LNCaP clone FGC (cell line): Measurements from ENCODE around the gene FLG.
"Not testable (repeated sequence)": the region's sequence is repeated elsewhere in the genome, so short reads cannot be mapped to it uniquely, and the experiment has no call there.

Experiments
- DNase-seq: peaks from one replicate; pipeline ENCODE4 v3.0.0-alpha.2; 2011; ENCODE audit warnings: low read depth
- H3K4me3 ChIP-seq: 2 replicates; pipeline ENCODE4 v1.5.1; 2011; ENCODE audit warnings: mild to moderate bottlenecking, low read depth, low read length, control low read depth
- CTCF ChIP-seq: IDR thresholded peaks from 2 replicates; pipeline ENCODE4 v1.5.1; 2012; ENCODE audit warnings: mild to moderate bottlenecking; ENCODE audit not compliant: control insufficient read depth, insufficient read depth; ENCODE audit errors: extremely low read depth

Gene FLG

GRCh38 chr1:152313319-152313801 is 11.7 kb downstream of the FLG start:
- no peak for DNase-seq
- TF ChIP-seq CTCF = no peak
- no peak overlapping the region for H3K4me3 ChIP-seq

- DNase-seq, H3K4me3 ChIP-seq: not testable (repeated sequence)
Measured at GRCh38 chr1:152312169-152312568, 12.9 kb downstream of the FLG start.

GRCh38 chr1:152309955-152310354 is 15.1 kb downstream of the FLG start:
- DNase-seq = no peak
- no peak for TF ChIP-seq CTCF
- no peak overlapping the region for H3K4me3 ChIP-seq

- DNase-seq = not testable (repeated sequence)
Measured at GRCh38 chr1:152309320-152309901, 15.6 kb downstream of the FLG start.

GRCh38 chr1:152308758-152309157 is 16.3 kb downstream of the FLG start:
- not testable (repeated sequence) for H3K4me3 ChIP-seq, DNase-seq

More at GRCh38 chr1:152309320-152309901, 15.6 kb downstream of the FLG start:
- not testable (repeated sequence) for H3K4me3 ChIP-seq

- not testable (repeated sequence) for H3K4me3 ChIP-seq, DNase-seq
Measured at GRCh38 chr1:152307970-152308369, 17.1 kb downstream of the FLG start.

- H3K4me3 ChIP-seq, DNase-seq: not testable (repeated sequence)
Measured at GRCh38 chr1:152306123-152306522, 18.9 kb downstream of the FLG start.

GRCh38 chr1:152304773-152305172 is 20.3 kb downstream of the FLG start:
- DNase-seq, H3K4me3 ChIP-seq: not testable (repeated sequence)

GRCh38 chr1:152303139-152303872 is 21.7 kb downstream of the FLG start:
- not testable (repeated sequence) for DNase-seq, H3K4me3 ChIP-seq

GRCh38 chr1:152256394-152256793 is 68.6 kb downstream of the FLG start:
- not testable (repeated sequence) for DNase-seq, H3K4me3 ChIP-seq
